ENCODE data around the gene IFITM2. TPM values are rescaled to one million over a fixed set of nuclear protein-coding genes. Genes with fewer than 3 reads are reported as not detected.

Gene IFITM2
- total and polyA plus RNA-seq, 2 of the 4 experiments (the other 2 are of a cell fraction): 31.2 to 564 TPM

DNA sequence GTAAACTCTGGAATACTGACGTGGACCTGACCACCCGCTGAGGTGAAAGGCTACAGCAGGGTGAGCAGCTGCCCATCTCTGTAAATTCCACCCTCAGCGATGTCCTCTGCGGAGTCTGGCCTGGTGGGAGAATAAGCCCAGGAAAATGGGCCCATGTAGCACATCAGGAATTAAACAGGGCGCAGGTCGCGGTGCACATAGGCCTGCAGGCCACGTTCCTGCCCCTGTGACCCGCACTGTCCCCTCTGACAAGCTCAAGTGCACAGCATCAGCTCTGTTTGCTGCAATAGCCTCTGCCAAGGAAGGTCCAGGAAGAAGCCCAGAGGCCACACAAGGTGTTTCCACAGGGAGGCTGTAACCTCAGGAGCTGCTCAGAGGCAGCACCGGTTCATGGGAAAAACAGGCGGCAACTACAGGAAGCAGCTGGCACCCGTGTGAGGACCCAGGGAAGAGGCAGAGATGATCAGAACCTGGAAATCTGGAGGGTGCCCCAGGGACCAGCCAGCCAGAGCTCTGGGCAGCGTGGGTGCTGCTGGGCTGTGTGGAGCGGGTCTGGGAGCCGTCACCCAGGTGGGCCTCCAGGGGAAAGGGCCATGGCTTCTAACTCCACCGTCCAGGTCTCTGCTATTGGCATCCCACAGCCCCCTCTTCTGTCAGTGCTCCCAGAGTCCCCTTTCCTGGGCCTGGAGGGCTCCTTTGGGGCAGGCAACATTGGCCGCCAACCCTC, 808 bp upstream of the IFITM2 start:
- Histone ChIP-seq H2BK5ac (ENCODE audit: low read depth, low read length, poor library complexity, severe bottlenecking) (peak overlapping the region; percentile 65), H3K56ac (ENCODE audit: extremely low read depth, insufficient read depth, low read length) (no peak overlapping the region), H2AK9ac (replicated peaks; ENCODE audit: low read depth, low read length, poor library complexity) (peak overlapping the region; percentile 61), H3K9ac (ENCODE audit: low read depth, low read length) (no peak overlapping the region), H3K9me1 (ENCODE audit: insufficient read depth, low read length) (0 out of 2 replicates have a peak, but pooled peaks cover 2% of the 10 kb centered on the region), H3K27me3 (ENCODE audit: control insufficient read depth, insufficient read depth, low read length) (no peaks in the 10 kb centered on the region), H3K79me1 (ENCODE audit: low read depth in 1 of 2, low read length in 2 of 2) (peaks cover 0 to 9% of the 10 kb centered on the region in 2 experiments; a peak in 2 of 4 replicates), H4K20me1 (ENCODE audit: insufficient read depth, low read length) (no peaks in the 10 kb centered on the region), H3K4me3 (ENCODE audit: insufficient read depth, low read depth, low read length) (no peak overlapping the region), H2BK120ac (ENCODE audit: low read depth, low read length) (peak overlapping the region; percentile 85), H3K4me1 (ENCODE audit: control insufficient read depth, insufficient read depth, low read length) (peaks cover 6% of the 10 kb centered on the region), H2BK15ac (ENCODE audit: low read depth, low read length) (peak overlapping the region; percentile 82; the same call in 2 of the 3 replicates), H3K27ac (ENCODE audit: insufficient read depth, low read length) (peak overlapping the region; percentile 61), H3K4ac (ENCODE audit: low read depth, low read length) (peak overlapping the region; percentile 83), H3K9me3 (ENCODE audit: control insufficient read depth, insufficient read depth, low read length) (no peaks in the 10 kb centered on the region), H3K18ac (ENCODE audit: low read depth, low read length) (peak overlapping the region; percentile 4; the same call in 1 of the 2 replicates), H3K23ac (ENCODE audit: low read depth, low read length) (0 out of 2 replicates have a peak overlapping the region, but pooled peaks have one; percentile 42), H3K36me3 (ENCODE audit: control insufficient read depth, insufficient read depth, low read length) (peaks cover 2% of the 10 kb centered on the region; the same call in 1 of the 2 replicates), H4K5ac (ENCODE audit: low read depth, low read length) (peak overlapping the region; percentile 63), H4K8ac (ENCODE audit: low read depth in 2 of 2, low read length in 2 of 2) (peak overlapping the region in 1 of 2 experiments; percentile 89; a peak in 3 of 4 replicates), H3K4me2 (ENCODE audit: low read depth, low read length) (no peak overlapping the region), H2BK20ac (ENCODE audit: low read depth, low read length) (peak overlapping the region; percentile 74), H3K14ac (replicated peaks; ENCODE audit: low read depth, low read length) (peak overlapping the region; percentile 52), H4K91ac (ENCODE audit: insufficient read depth, low read depth, low read length) (peak overlapping the region; percentile 75), H2AK5ac (ENCODE audit: low read depth, low read length) (peak overlapping the region; percentile 96), H2AFZ (replicated peaks; ENCODE audit: low read length, poor library complexity) (peak overlapping the region; percentile 24)
- no peak for DNase-seq
- ChIA-PET CTCF (interaction anchor here (1.1 kb wide), 1 partner anchor 63 kb away, joined by 3 read pairs; no protein-coding TSS in a partner anchor), POLR2A (ENCODE audit: unreplicated experiment) (interaction anchor here (0.6 to 0.7 kb wide), 2 partner anchors 38 to 55 kb away, joined by 3 read pairs; no protein-coding TSS in a partner anchor)
- in situ Hi-C loops (cut with MboI; ENCODE audit: low sequenced_read_pairs): loop anchor here (10.0 kb wide), 2 partner anchors 48 to 148 kb away; partner anchors contain the start of gene PTDSS2
- no peak for ATAC-seq (ENCODE audit: low read depth)
- WGBS, 2 experiments (ENCODE audit: extremely low coverage in 2 of 2, insufficient read length in 1 of 2): 62% methylated on average over 3 of the region's 17 CpGs; no CpG with 5 or more reads in 1 of the 2 experiments
- intact Hi-C loops (cut with micrococcal nuclease): loop anchor here (5.0 kb wide), 1 partner anchor 100 kb away; the partner anchor contains the start of genes BET1L and RIC8A
- no TSS peak for BruUV-seq (replicated peaks)
- dilution Hi-C loops (cut with HindIII; ENCODE audit: low sequenced_read_pairs, unreplicated experiment): no loop called here
- TF ChIP-seq NFE2L2 (IDR thresholded peaks at IDR 0.05; ENCODE audit: low read depth, low read length) (no peak), SMC3 (IDR thresholded peaks at IDR 0.05; ENCODE audit: low read depth, low read length) (no peak), RFX5 (IDR thresholded peaks at IDR 0.05; ENCODE audit: low read depth, low read length) (no peak), RCOR1 (IDR thresholded peaks at IDR 0.05; ENCODE audit: insufficient replicate concordance, low read length) (no peak), BHLHE40 (IDR thresholded peaks at IDR 0.05; ENCODE audit: low read depth, low read length) (no peak), FOS (IDR thresholded peaks at IDR 0.05; ENCODE audit: low read depth, low read length) (no peak), MAZ (IDR thresholded peaks at IDR 0.05; ENCODE audit: borderline replicate concordance, low read depth, low read length) (no peak), USF2 (IDR thresholded peaks at IDR 0.05; ENCODE audit: low read depth, low read length) (no peak), MAFK (IDR thresholded peaks at IDR 0.05; ENCODE audit: low read depth, low read length) (no peak), CEBPB (IDR thresholded peaks at IDR 0.05; ENCODE audit: low read depth, low read length) (no peak), POLR2A (IDR thresholded peaks at IDR 0.05; ENCODE audit: low read depth, low read length) (no peak), RAD21 (IDR thresholded peaks at IDR 0.05; ENCODE audit: low read length) (no peak)
- TF ChIP-seq, protein P1, sequence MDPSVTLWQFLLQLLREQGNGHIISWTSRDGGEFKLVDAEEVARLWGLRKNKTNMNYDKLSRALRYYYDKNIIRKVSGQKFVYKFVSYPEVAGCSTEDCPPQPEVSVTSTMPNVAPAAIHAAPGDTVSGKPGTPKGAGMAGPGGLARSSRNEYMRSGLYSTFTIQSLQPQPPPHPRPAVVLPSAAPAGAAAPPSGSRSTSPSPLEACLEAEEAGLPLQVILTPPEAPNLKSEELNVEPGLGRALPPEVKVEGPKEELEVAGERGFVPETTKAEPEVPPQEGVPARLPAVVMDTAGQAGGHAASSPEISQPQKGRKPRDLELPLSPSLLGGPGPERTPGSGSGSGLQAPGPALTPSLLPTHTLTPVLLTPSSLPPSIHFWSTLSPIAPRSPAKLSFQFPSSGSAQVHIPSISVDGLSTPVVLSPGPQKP (IDR thresholded peaks at IDR 0.05; ENCODE audit: borderline replicate concordance, low read depth, low read length): no peak
- TF ChIP-seq, protein P2, sequence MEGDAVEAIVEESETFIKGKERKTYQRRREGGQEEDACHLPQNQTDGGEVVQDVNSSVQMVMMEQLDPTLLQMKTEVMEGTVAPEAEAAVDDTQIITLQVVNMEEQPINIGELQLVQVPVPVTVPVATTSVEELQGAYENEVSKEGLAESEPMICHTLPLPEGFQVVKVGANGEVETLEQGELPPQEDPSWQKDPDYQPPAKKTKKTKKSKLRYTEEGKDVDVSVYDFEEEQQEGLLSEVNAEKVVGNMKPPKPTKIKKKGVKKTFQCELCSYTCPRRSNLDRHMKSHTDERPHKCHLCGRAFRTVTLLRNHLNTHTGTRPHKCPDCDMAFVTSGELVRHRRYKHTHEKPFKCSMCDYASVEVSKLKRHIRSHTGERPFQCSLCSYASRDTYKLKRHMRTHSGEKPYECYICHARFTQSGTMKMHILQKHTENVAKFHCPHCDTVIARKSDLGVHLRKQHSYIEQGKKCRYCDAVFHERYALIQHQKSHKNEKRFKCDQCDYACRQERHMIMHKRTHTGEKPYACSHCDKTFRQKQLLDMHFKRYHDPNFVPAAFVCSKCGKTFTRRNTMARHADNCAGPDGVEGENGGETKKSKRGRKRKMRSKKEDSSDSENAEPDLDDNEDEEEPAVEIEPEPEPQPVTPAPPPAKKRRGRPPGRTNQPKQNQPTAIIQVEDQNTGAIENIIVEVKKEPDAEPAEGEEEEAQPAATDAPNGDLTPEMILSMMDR (conservative IDR thresholded peaks at IDR 0.05; ENCODE audit: low read depth, low read length): no peak

Measured in IMR-90 (cell line).